ENCODE measurements around the gene UBE2E2.

UBE2E2 gene

GRCh38 chr3:23474580-23475357 is 271.6 kb downstream of the UBE2E2 start:
- TF ChIP-seq RAD21 (IDR thresholded peaks at IDR 0.05; ENCODE audit: low read depth) (no peak), EP300 (IDR thresholded peaks at IDR 0.05; ENCODE audit: borderline replicate concordance) (no peak), EGR1 (IDR thresholded peaks at IDR 0.05) (no peak), NFIC (IDR thresholded peaks at IDR 0.05) (no peak), TEAD4 (IDR thresholded peaks at IDR 0.05) (no peak), REST (IDR thresholded peaks at IDR 0.05; ENCODE audit: low read depth) (no peak), YY1 (IDR thresholded peaks at IDR 0.05; ENCODE audit: low read depth) (no peak), CREB1 (IDR thresholded peaks at IDR 0.05; ENCODE audit: low read depth) (no peak), TCF12 (IDR thresholded peaks at IDR 0.05; ENCODE audit: low read depth) (no peak), CEBPB (IDR thresholded peaks at IDR 0.05) (no peak), ZBTB7A (IDR thresholded peaks at IDR 0.05; ENCODE audit: low read depth) (no peak), FOXM1 (IDR thresholded peaks at IDR 0.05; ENCODE audit: borderline replicate concordance, low read depth) (no peak), TAF1 (IDR thresholded peaks at IDR 0.05; ENCODE audit: low read depth) (no peak)
- TF ChIP-seq, protein P1, sequence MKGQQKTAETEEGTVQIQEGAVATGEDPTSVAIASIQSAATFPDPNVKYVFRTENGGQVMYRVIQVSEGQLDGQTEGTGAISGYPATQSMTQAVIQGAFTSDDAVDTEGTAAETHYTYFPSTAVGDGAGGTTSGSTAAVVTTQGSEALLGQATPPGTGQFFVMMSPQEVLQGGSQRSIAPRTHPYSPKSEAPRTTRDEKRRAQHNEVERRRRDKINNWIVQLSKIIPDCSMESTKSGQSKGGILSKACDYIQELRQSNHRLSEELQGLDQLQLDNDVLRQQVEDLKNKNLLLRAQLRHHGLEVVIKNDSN (IDR thresholded peaks at IDR 0.05), result no peak

GRCh38 chr3:23475446-23475845 is 272.3 kb downstream of the UBE2E2 start:
- no peak for TF ChIP-seq ZBTB7A (IDR thresholded peaks at IDR 0.05; ENCODE audit: low read depth)
- no peak for TF ChIP-seq EGR1 (IDR thresholded peaks at IDR 0.05)
- TF ChIP-seq FOXM1 (IDR thresholded peaks at IDR 0.05; ENCODE audit: borderline replicate concordance, low read depth), result no peak
- no peak for TF ChIP-seq TEAD4 (IDR thresholded peaks at IDR 0.05)
- TF ChIP-seq NFIC (IDR thresholded peaks at IDR 0.05), result no peak
- no peak for TF ChIP-seq YY1 (IDR thresholded peaks at IDR 0.05; ENCODE audit: low read depth)
- no peak for TF ChIP-seq REST (IDR thresholded peaks at IDR 0.05; ENCODE audit: low read depth)
- TF ChIP-seq TCF12 (IDR thresholded peaks at IDR 0.05; ENCODE audit: low read depth), result no peak
- TF ChIP-seq RAD21 (IDR thresholded peaks at IDR 0.05; ENCODE audit: low read depth), result no peak
- TF ChIP-seq EP300 (IDR thresholded peaks at IDR 0.05; ENCODE audit: borderline replicate concordance), result no peak
- TF ChIP-seq, protein P2, sequence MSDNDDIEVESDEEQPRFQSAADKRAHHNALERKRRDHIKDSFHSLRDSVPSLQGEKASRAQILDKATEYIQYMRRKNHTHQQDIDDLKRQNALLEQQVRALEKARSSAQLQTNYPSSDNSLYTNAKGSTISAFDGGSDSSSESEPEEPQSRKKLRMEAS (IDR thresholded peaks at IDR 0.05), result no peak
- TF ChIP-seq CEBPB (IDR thresholded peaks at IDR 0.05), result no peak
- TF ChIP-seq CREB1 (IDR thresholded peaks at IDR 0.05; ENCODE audit: low read depth), result no peak
- no peak for TF ChIP-seq TAF1 (IDR thresholded peaks at IDR 0.05; ENCODE audit: low read depth)
- TF ChIP-seq, protein P1 (IDR thresholded peaks at IDR 0.05), result no peak

- TF ChIP-seq, protein P1 (IDR thresholded peaks at IDR 0.05), result no peak
- no peak for TF ChIP-seq TAF1 (IDR thresholded peaks at IDR 0.05; ENCODE audit: low read depth)
- TF ChIP-seq, protein P2 (IDR thresholded peaks at IDR 0.05), result no peak
- TF ChIP-seq CEBPB (IDR thresholded peaks at IDR 0.05), result no peak
- TF ChIP-seq CREB1 (IDR thresholded peaks at IDR 0.05; ENCODE audit: low read depth), result no peak
- TF ChIP-seq TCF12 (IDR thresholded peaks at IDR 0.05; ENCODE audit: low read depth), result no peak
- no peak for TF ChIP-seq FOXM1 (IDR thresholded peaks at IDR 0.05; ENCODE audit: borderline replicate concordance, low read depth)
- TF ChIP-seq YY1 (IDR thresholded peaks at IDR 0.05; ENCODE audit: low read depth), result no peak
- no peak for TF ChIP-seq EP300 (IDR thresholded peaks at IDR 0.05; ENCODE audit: borderline replicate concordance)
- no peak for TF ChIP-seq NFIC (IDR thresholded peaks at IDR 0.05)
- TF ChIP-seq ZBTB7A (IDR thresholded peaks at IDR 0.05; ENCODE audit: low read depth), result no peak
- TF ChIP-seq REST (IDR thresholded peaks at IDR 0.05; ENCODE audit: low read depth), result no peak
- TF ChIP-seq EGR1 (IDR thresholded peaks at IDR 0.05), result no peak
- no peak for TF ChIP-seq RAD21 (IDR thresholded peaks at IDR 0.05; ENCODE audit: low read depth)
- no peak for TF ChIP-seq TEAD4 (IDR thresholded peaks at IDR 0.05)
Measured at GRCh38 chr3:23479026-23479425, 275.9 kb downstream of the UBE2E2 start.

All from Ishikawa (cell line).